Fibroblast of mammary gland (primary cell): ENCODE data around the gene PCIF1.
"Not testable (repeated sequence)": the region's sequence is repeated elsewhere in the genome, so short reads cannot be mapped to it uniquely, and the experiment has no call there.

ENCODE experiments used
- DNase-seq: peaks from one replicate; pipeline ENCODE4 v3.0.0-alpha.2; 2010; ENCODE audit warnings: low read depth
- H3K4me3 ChIP-seq: 2 replicates; pipeline ENCODE4 v1.5.1; 2011; ENCODE audit warnings: low read depth, mild to moderate bottlenecking, low read length, moderate library complexity; ENCODE audit not compliant: control insufficient read depth
- CTCF ChIP-seq: conservative IDR thresholded peaks from 2 replicates; pipeline ENCODE4 v1.5.1; 2011; ENCODE audit warnings: low read depth, low read length, inconsistent platforms; ENCODE audit not compliant: control insufficient read depth, insufficient read depth

The PCIF1 gene

GRCh38 chr20:45926731-45927070 is 7.8 kb upstream of the PCIF1 start:
- TF ChIP-seq CTCF, result no peak
- no peak overlapping the region for H3K4me3 ChIP-seq
- DNase-seq, result no peak

GRCh38 chr20:45927071-45927878 is 7.2 kb upstream of the PCIF1 start:
- H3K4me3 ChIP-seq, result no peak overlapping the region
- DNase-seq, result no peak
- no peak for TF ChIP-seq CTCF

- H3K4me3 ChIP-seq, result not testable (repeated sequence)
These were observed 2.8 kb upstream of the PCIF1 start for GRCh38 chr20:45931680-45932079.

GRCh38 chr20:45933266-45934045 is 1.0 kb upstream of the PCIF1 start:
- H3K4me3 ChIP-seq, result peak overlapping the region; percentile 91
- DNase-seq, result peak; percentile 75
- peak; percentile 29 for TF ChIP-seq CTCF

More at GRCh38 chr20:45931680-45932079, 2.8 kb upstream of the PCIF1 start:
- not testable (repeated sequence) for DNase-seq

GRCh38 chr20:45934046-45934585 is 367 bp upstream of the PCIF1 start:
- peak; percentile 35 for DNase-seq
- no peak for TF ChIP-seq CTCF

GRCh38 chr20:45935416-45936046 is 1.0 kb downstream of the PCIF1 start:
- peak overlapping the region; percentile 86 for H3K4me3 ChIP-seq
- DNase-seq, result peak; percentile 60
- TF ChIP-seq CTCF, result no peak

More at GRCh38 chr20:45934046-45934585, 367 bp upstream of the PCIF1 start:
- peak overlapping the region; percentile 91 for H3K4me3 ChIP-seq
